Bronchial epithelial cell (primary cell): ENCODE results near the gene ERCC6L2. TPM values are rescaled to one million over a fixed set of nuclear protein-coding genes. Genes with fewer than 3 reads are reported as not detected.

ENCODE experiments used
- DNase-seq: peaks from one replicate; pipeline ENCODE4 v3.0.0-alpha.2; 2010; ENCODE audit warnings: low read depth
- FAIRE-seq: peaks from 2 replicates; lab custom pipeline; 2011; peaks lifted over from hg19 to GRCh38; lab: Jason Lieb, UNC
- H3K27me3 ChIP-seq: 2 replicates; pipeline ENCODE4 v1.5.1; 2011; ENCODE audit warnings: low read length; ENCODE audit not compliant: control insufficient read depth, insufficient read depth
- H3K36me3 ChIP-seq: 2 replicates; pipeline ENCODE4 v1.5.1; 2011; ENCODE audit warnings: low read length; ENCODE audit not compliant: control insufficient read depth, insufficient read depth
- H3K4me3 ChIP-seq: 2 replicates; pipeline ENCODE4 v1.5.1; 2011; ENCODE audit warnings: mild to moderate bottlenecking, low read depth, low read length, control low read depth
- CTCF ChIP-seq: IDR thresholded peaks from 2 replicates; pipeline ENCODE4 v1.5.1; 2011; ENCODE audit warnings: mild to moderate bottlenecking, moderate library complexity, low read length, control low read depth, inconsistent platforms; ENCODE audit not compliant: insufficient read depth, severe bottlenecking
- total RNA-seq: library from RNA; depleted of rRNA; stranded (reverse); fragments of >200 nt; gene quantifications from 2 replicates; pipeline ENCODE4 v1.2.1, GENCODE V29; 2014

Gene ERCC6L2
- total RNA-seq, 1 donor from 2014 or later, result 33.4 TPM

GRCh38 chr9:95845751-95846150, 29.7 kb upstream of the ERCC6L2 start:
- DNase-seq (no peak), FAIRE-seq (no peak)
- Histone ChIP-seq H3K36me3 (no peaks in the 10 kb centered on the region), H3K4me3 (no peak overlapping the region), H3K27me3 (no peaks in the 10 kb centered on the region)
- no peak for TF ChIP-seq CTCF

- no peak for TF ChIP-seq CTCF
- H3K27me3 ChIP-seq, result no peaks in the 10 kb centered on the region
- FAIRE-seq, result no peak
- H3K36me3 ChIP-seq, result no peaks in the 10 kb centered on the region
- no peak for DNase-seq
- H3K4me3 ChIP-seq, result no peak overlapping the region
These were observed 26.7 kb upstream of the ERCC6L2 start for GRCh38 chr9:95848764-95849163.

GRCh38 chr9:95852059-95853032, 23.1 kb upstream of the ERCC6L2 start:
- no peak for TF ChIP-seq CTCF
- FAIRE-seq, result no peak
- H3K4me3 ChIP-seq, result no peak overlapping the region
- H3K36me3 ChIP-seq, result no peaks in the 10 kb centered on the region
- peak; percentile 90 for DNase-seq
- no peaks in the 10 kb centered on the region for H3K27me3 ChIP-seq

GRCh38 chr9:95854386-95855020, 21.0 kb upstream of the ERCC6L2 start:
- Histone ChIP-seq H3K4me3 (no peak overlapping the region), H3K27me3 (no peaks in the 10 kb centered on the region), H3K36me3 (no peaks in the 10 kb centered on the region)
- TF ChIP-seq CTCF, result no peak
- DNase-seq (peak; percentile 55), FAIRE-seq (no peak)

- no peak overlapping the region for H3K4me3 ChIP-seq
- no peaks in the 10 kb centered on the region for H3K36me3 ChIP-seq
- FAIRE-seq (no peak), DNase-seq (no peak)
- TF ChIP-seq CTCF, result no peak
- H3K27me3 ChIP-seq, result no peaks in the 10 kb centered on the region
These were observed 19.5 kb upstream of the ERCC6L2 start for GRCh38 chr9:95855961-95856360.
